NCI-H1105 treated with DMSO at 0.1 percent for 48 hours (cell line): ENCODE data around the gene ZFAND4.
"Not testable (repeated sequence)": the region's sequence is repeated elsewhere in the genome, so short reads cannot be mapped to it uniquely, and the experiment has no call there.

Experiments used
- DNase-seq: peaks from one replicate; lab custom pipeline; 2025; lab: John Stamatoyannopoulos, UW

Gene ZFAND4

DNA sequence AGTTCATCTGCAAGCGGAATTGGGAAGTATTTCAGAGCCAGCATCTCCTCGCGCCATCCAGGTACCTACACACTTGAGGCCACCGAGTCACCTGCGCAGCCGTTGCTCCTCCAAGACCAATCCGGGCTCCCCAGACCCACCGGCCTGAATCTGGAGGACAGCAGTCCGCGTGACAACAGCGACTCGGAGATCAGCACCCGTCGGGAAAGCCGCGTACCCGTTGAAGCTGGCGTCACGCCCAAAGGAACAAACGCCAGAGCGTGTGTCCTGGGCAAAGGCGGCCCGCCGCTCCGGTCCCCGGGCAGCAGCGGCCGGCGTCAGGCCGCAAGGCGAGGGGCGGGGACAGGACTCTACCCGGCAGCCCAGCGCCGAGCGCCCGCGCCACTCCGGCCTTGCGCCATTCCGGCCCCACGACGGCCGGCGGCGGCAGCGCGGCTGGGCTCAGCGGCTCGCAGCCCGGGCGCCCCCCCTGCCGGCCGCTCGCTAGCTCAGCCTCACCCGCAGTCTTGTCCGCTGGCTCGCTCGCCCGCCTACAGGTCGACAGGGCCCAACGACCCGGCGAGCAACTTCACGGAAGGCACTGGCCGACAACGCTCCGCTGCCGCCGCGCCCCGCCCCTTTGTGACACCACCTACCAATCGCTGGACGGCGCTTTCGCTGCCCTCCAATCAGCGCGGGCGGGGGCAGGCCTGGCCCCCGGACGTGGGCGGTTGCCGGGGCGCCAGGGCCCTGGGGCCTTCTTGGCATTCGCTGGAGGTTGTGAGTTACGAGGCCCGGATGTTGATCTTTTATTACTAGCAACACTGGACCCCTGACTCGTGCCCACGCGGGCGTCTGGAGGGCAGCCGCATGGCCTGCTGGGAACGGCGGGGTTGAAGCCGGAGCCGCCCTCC lies at the start of gene ZFAND4:
Gene ZFAND4, minus strand, starts transcription at position 592 of the 893 bp plus-strand sequence. CDS start 9,047 bp downstream, outside the sequence.
- DNase-seq, result peak; percentile 67

DNA sequence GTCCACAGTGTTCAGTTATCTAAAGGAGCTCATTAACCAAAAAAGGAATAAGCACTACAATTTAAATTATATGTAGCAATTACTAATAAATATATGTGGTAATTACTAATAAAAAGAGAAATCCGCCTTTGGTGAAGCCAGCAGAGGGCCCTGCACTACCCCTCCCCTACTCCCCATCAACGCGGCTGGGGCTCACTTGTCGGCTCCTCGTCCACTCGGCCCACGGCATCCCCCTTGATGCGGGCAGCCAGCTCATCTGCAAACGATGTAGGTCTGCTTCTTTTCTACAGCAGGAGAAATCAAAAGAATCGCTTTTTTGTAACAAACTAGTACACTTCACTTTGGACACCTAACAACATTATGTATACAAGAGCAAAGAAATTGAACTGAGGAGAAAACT lies 48.9 kb upstream of the ZFAND4 start:
- not testable (repeated sequence) for DNase-seq

DNA sequence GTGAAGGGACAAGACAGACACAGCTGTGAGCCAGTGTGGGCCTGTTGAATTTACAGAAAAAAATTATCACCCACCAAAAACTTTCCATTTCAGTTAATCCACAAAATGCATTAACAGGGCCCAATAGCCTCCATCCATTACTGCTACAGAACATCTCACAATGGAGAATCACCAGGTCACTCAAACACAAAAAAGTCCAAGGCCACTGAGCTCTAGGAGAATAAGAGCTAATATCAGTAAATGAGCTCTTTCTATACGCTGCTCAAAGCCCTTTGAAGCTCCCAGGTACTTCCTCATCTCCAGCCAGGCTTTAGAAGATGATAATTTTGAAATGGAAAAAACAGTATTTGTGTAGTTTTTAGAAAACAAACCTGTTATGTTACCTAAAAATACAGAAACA lies 45.1 kb upstream of the ZFAND4 start:
- not testable (repeated sequence) for DNase-seq

DNA sequence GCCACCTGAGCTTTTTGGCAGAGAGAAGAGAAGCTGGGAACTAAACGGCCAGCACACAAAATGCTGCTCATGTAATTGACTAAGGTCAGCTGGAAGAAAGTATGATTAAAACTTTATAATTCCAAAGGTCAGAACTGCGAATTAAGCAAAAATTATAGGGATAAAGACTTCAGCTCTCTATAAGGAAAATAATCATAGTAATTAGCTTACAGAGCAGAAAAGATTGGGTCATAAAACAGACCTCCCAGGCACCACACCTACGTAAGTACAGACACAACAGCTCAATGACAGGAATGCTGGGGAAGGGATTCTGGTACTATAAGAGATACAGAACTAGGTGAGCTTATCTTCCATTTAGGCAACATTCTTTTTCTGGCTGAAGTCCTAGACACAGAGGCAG lies 44.5 kb upstream of the ZFAND4 start:
- not testable (repeated sequence) for DNase-seq

DNA sequence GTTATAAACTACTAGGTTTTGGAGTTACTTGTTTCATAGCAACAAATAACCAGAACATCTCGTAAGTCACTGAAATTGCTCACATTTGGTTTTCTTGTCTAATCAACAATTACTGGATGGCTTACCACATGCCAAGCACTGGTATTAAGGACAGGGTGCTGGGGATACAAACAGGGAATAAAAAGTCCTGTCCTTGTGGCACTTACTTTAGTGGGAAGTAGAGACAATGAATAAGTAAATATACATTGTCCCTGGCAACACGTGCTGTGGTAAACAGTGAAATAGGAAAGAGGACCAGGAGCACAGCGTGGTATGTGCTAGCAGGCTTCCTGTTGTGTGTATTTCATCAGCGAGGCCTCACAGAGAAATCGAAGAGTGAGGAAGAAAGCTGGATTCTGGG lies 38.7 kb upstream of the ZFAND4 start:
- not testable (repeated sequence) for DNase-seq

DNA sequence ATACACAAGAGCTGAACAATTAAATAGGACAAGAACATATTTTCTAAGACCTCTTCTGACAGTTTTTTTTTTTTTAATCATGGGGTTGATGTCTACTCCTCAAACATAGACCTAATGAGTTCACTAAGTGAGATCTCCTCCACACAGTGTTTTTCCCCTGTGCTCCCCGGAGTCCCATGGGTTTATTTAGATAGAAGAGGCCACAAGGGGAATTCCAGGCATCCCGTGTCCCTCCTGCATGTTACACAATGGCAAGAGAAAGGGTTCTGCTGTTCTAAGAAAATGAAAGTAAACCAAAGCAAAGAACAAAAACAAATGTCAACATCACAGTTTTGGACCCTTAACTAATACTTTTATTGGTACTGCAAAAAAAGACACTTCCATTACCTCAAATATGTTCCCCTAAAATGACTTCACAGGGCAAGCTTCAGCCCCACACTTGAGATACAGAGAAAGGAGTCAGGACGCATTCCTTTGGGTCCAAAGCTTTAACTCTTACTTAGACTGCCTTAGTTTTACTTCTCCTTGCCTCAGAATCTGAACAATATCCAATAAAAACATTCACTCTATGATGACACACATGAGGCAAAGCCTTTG lies 37.7 kb upstream of the ZFAND4 start:
- not testable (repeated sequence) for DNase-seq

DNA sequence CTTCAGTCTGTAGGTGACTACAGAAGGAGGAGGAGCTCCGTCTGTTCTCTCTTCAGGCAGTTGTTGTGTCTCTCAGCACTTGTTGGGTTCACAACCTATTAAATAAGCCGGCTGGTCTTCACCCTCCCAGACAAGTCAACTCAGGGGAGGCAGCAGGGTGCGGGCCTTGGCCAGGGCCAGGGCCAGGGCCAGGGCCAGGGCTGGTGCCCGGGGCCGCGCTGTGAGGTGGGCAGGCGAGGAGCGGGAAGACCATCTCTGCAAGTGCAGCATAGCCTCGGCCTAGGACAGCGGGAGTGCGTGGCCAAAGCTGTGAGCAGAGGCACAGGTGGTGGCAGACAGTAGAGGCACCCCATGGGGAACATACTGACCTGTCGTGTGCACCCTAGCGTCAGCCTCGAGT lies 5.9 kb upstream of the ZFAND4 start:
- DNase-seq, result not testable (repeated sequence)

DNA sequence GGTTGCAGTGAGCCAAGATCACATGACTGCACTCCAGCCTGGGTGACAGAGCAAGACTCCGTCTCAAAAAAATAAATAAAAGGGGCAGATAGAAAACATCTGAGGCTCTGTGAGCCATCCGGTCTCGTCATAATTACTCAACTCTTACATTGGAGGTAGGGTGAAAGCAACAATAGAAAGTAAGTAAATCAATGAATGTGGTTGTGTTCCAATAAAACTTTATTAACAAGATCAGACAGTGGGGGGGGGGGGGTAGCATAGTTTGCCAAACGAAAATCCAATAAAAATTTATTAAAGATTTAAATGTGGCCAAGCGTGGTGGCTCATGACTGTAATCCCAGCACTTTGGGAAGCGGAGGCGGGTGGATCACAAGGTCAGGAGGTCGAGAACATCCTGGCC lies 2.8 kb upstream of the ZFAND4 start:
- no peak for DNase-seq

DNA sequence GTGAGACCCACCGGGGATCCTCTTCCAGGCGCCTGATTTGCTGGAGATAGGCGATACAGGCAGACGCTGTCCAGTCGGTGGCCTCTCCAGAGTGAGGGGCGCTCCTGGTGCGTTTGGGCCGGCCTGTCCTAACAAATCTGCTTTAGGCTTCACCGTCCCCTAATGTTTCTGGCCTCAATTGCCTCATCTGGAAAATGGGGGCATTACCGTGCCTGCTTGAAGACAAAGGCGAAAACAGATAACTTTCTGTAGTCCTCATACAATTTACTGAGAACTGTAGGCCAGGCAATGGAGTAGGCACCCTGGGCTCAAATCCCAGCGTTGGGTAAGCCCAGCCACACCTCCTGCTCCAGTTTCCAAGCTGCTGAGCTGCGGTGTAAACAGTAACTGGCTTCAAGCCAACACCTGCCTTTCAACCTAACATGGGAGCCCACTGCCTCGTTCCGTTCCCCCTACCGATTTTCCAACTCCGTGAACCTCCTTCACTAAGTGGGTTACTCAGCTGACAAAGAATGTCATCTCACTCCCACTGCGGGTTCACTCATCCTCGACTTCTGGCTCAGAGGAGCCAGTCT lies 589 bp upstream of the ZFAND4 start:
- DNase-seq, result no peak

DNA sequence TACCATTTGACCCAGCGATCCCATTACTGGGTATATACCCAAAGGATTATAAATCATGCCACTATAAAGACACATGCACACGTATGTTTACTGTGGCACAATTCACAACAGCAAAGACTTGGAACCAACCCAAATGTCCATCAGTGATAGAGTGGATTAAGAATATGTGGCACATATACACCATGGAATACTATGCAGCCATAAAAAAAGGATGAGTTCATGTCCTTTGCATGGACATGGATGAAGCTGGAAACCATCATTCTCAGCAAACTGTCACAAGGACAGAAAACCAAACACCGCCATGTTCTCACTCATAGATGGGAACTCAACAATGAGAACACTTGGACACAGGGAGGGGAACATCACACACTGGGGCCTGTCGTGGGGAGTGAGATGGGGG lies 1.3 kb downstream of the ZFAND4 start:
- DNase-seq, result not testable (repeated sequence)

DNA sequence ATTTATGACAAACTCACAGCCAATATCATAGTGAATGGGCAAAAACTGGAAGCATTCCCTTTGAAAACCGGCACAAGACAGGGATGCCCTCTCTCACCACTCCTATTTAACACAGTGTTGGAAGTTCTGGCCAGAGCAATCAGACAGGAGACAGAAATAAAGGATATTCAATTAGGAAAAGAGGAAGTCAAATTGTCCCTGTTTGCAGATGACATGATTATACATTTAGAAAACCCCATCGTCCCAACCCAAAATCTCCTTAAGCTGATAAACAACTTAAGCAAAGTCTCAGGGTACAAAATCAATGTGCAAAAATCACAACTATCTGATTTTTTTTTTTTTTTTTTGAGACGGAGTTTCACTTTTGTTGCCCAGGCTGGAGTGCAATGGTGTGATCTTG lies 2.7 kb downstream of the ZFAND4 start:
- DNase-seq, result not testable (repeated sequence)

DNA sequence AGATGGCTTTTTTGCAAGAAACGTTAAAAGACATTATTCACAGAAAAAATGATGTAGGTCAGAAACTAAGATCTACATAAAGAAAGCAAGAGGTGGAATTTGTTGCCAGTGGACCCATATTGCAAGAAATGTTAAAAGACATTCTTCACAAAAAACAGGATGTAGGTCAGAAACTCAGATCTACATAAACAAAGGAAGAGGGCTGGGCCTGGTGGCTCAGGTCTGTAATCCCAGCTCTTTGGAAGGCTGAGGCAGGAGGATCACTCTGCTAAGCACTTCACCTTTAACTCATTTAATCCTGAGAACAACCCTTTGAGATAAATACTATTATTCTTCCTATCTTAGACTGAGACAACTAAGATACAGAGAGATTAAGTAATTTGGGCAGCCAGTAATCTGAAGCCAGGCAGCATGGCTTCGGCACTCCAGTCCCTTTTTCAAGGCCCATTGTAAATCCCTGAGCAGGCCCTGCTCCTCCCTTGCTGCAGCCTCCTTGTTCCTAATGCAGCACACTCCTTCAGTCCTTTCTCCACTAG lies 11.6 kb downstream of the ZFAND4 start:
- no peak for DNase-seq

DNA sequence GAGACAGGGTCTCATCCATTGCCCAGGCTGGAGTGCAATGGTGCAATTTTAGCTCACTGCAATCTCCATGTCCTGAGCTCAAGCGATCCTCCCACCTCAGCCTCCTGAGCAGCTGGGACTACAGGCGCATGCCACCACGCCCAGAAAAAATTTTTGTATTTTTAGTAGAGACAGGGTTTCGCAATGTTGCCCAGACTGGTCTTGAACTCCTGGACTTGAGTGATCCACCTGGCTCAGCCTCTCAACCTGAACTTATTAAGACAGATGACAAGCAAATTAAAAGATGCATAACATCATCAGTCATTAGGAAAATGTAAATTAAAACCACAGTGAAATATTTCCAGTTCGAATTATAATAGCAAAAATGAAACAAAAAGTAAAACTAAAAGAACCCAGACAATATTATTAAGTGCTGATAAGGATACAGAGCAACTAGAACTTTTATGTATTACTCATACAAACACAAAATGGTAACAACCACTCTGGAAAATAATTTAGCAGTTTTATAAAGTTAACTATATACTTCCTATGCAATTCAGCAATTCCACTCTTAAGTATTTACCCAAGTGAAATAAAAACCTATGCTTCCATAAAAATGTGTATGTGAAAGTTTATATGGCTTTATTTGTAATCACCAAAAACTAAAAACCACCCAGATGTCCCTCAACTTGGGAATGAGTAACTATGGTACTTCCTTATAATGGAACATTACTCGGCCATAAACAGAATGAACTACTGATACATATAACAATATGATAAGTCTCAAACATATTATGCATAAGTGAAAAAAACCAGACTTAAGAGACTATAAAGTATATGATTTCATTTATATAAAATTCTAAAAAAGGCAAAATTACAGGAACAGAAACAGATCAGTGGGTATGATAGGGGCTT lies 15.3 kb downstream of the ZFAND4 start:
- DNase-seq, result no peak

DNA sequence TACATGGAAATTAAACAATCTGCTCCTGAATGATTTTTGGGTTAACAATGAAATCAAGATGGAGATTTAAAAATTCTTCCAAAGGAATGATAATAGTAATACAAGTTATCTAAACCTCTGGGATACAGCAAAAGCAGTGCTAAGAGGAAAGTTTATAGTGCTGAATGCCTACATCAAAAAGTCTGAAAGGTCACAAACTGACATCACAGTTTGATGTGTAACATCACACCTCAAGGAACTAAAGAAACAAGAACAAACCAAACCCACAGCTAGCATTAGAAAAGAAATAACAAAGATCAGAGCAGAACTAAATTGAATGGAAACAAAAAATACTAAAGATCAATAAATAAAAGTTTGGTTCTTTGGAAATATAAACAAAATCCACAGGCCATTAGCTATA lies 17.4 kb downstream of the ZFAND4 start:
- no peak for DNase-seq

DNA sequence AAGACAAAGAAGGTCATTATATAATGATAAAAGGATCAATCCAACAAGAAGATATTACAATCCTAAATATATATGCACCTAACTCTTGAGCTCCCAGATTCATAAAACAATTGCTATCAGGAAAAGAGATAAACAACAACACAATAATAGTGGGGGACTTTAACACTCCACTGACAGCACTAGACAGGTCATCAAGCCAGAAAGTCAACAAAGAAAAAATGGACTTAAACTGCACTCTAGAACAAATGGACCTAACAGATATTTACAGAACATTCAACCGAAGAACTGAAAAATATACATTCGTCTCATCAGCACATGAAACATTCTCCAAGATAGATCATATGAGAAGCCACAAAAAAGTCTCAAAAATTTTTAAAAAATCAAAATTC lies 17.8 kb downstream of the ZFAND4 start:
- not testable (repeated sequence) for DNase-seq

DNA sequence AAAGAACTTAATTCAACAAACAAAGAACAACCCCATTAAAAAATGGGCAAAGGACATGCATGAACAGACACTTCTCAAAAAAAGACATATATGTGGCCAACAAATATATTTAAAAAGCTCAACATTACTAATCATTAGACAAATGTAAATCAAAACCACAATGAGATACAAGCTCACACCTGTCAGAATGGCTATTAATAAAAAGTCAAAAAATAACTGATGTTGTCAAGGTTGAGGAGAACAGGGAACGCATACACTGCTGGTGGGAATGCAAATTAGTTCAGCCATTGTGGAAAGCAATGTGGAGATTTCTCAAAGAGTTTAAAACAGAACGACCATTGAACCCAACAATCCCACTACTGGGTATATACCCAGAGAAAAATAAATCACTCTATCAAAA lies 19.1 kb downstream of the ZFAND4 start:
- DNase-seq, result no peak

DNA sequence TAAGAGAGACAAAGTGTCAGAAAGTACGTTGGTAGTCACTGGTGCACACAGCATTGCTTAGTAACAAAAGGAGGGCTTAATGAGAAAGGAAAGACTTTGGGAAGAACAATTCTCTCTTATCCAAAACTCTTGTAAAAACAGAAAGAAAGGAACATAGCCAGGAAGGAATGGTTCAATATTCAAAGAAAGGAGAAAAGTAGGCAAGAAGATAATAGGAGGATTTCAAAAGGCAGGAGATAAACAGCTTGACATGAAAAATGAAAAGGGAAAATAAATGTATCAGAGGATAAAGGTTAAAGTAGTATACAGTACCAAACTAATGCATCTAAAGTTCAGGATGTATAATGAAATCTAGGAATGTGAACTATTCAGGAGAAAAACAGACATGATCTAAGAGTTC lies 20.1 kb downstream of the ZFAND4 start:
- no peak for DNase-seq

DNA sequence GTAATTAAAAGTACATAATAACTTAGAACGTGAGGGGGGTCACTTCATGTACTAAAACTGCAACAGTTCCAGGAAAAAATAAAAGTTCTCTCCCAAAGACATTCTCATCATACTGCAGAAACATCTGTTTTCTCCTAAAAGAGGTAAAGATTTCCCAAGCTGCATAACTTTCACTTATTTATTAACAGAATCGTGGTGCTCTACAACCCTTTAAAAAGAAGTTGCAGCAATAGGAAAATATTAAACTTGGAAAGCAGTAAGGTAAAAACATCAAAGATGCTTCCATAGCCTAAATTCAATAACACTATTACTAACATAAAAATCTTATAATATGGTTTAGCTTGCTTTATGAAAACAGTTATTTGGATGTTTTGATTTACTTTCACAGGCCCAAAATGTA lies 23.3 kb downstream of the ZFAND4 start:
- no peak for DNase-seq

DNA sequence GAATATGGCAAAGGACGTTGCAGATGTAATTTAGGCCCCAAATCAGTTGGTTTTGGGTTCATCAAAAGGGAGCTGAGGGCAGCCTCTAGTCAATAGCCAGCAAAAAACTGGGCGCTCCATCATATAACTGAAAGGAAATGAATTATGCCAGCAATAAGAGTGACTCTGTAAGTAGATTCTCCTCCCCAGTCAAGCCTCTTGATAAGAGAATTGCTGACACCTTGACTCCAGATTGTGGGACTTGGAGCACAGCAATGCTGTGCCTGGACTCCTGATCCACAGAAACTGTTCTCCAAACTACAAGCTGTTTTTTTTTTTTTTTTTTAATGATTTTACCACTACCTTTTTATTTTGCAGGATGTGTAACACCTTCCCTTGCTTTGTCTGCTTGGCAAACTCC lies 25.5 kb downstream of the ZFAND4 start:
- no peak for DNase-seq

DNA sequence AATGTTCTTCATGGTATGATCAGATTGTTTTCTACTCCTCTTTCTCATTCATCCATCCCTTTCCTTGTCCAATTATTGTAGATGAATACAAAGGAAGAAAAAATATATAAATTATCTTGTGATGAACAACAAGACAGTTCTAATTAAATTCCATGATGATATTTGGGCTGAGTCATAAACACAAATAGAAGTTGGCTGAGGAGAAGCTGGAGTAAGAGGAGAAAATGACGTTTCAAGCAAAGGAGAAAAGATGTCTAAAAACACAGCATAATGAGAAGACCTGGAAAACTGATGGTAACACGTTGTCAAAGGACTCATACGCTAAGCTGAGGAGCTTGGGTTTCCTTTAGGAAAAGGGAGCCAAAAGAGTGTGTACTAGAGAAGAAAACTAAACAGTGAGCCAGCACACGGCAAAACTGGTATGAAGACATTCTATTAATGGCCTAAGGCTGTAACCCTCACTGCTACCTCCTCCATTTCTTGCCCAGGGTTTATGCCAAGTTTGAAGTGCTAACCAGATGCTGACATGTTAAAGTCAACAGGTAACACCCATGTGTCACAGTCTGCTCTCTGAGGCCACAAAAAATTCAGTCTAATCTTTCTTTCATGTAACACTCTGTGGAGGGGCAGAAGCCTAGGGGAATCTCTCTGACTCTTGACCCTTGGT lies 26.1 kb downstream of the ZFAND4 start:
- DNase-seq, result no peak

DNA sequence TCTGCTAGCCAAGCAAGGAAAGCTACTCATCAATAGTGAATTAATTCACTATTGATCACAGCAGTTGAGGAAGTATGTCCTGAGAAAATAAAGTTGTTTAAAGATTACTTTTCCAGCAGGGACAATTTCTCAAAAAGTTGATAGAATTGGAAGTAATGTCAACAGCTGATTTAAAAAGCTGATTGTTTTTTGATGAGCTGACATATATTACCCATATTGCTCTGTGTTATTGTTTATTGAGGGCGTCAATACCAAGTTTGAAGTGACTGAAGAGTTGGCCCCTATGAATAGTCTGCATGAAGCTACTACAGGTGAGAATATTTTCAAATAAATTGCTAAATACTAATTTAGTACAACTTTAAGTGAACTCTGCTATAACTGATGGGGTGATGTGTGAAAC lies 28.0 kb downstream of the ZFAND4 start:
- no peak for DNase-seq
